Right cardiac atrium (tissue), 5 donors: ENCODE results near the gene SLC16A7. TPM values are rescaled to one million over a fixed set of nuclear protein-coding genes. Genes with fewer than 3 reads are reported as not detected.

Experiments used
- ATAC-seq, 2 donors: fragments of 200-7000 bp; cut with Tn5 transposase; one replicate each; pipeline versions ENCODE4 v1.8.0 to v1.9.1; 2020; ENCODE audit warnings: moderate library complexity in 2 of 2, mild to moderate bottlenecking in 1 of 2
- DNase-seq, 3 donors: peaks; one replicate each; pipeline ENCODE4 v3.0.0-alpha.2; 2020
- H3K27ac ChIP-seq: one replicate; pipeline ENCODE4 v1.5.1; 2013; ENCODE audit warnings: mild to moderate bottlenecking, low read length, control low read depth, moderate library complexity
- H3K27me3 ChIP-seq: one replicate; pipeline ENCODE4 v1.6.1; 2013; ENCODE audit not compliant: control insufficient read depth, insufficient read depth
- H3K4me1 ChIP-seq: one replicate; pipeline ENCODE4 v1.6.1; 2013; ENCODE audit warnings: low read length; ENCODE audit not compliant: control insufficient read depth, insufficient read depth
- H3K4me3 ChIP-seq: one replicate; pipeline ENCODE4 v1.5.1; 2013; ENCODE audit warnings: low read length, control low read depth
- H3K9me3 ChIP-seq: one replicate; pipeline ENCODE4 v1.6.1; 2013; ENCODE audit warnings: low read length; ENCODE audit not compliant: control insufficient read depth
- WGBS: extraction: QIAGEN DNeasy Blood & Tissue Kit; methylation state at CpG from one replicate; pipeline ENCODE4 v1.1.7; 2013; 5-methylcytosine and 5-hydroxymethylcytosine counted together
- intact Hi-C, 4 donors: fragments of 100-400 bp; cut with DNase I; formaldehyde crosslinking; loops; one replicate each; pipeline versions ENCODE4 v1.11.0 to v1.14.0; 2022 to 2023
- polyA plus RNA-seq: library from polyadenylated mRNA; stranded (reverse); fragments of 200-250 nt; gene quantifications from one replicate; pipeline ENCODE4 v1.2.3, GENCODE V29; 2013
- total RNA-seq, 4 donors: library from RNA; stranded (reverse); fragmentation: NEBNext Ultra II Directional; extraction: Animal tissue kit (Norgen Biotek cat#: 25700); gene quantifications; one replicate each; pipeline ENCODE4 v1.2.1, GENCODE V29; 2021
- donor health status: healthy with polysubstance abuse.
- donor health status: DM: no; HTN: yes; CAD: no.
- donor health status: DM: no; HTN: no; CAD: no.
- donor health status: DM: no; HTN: yes; CAD: no; lungs with severe emphysema.
- donor health status: DM: yes; HTN: yes; CAD: no.

SLC16A7 gene
- total and polyA plus RNA-seq, 5 donors, result 13.1 to 109 (median 81.0) TPM

GRCh38 chr12:59792647-59793046 lies 196.8 kb downstream of the SLC16A7 start:
- intact Hi-C loops, result loop anchor here in 2 of 4 donors (10.0 kb wide), 2 partner anchors 198 to 358 kb away; partner anchors contain the start of gene SLC16A7 (in 1 of the 2)
- WGBS, result 97% methylated on average over 1 of the region's 1 CpG

GRCh38 chr12:59803735-59804134 lies 207.9 kb downstream of the SLC16A7 start:
- H3K9me3 ChIP-seq, result no peaks in the 10 kb centered on the region
- no peak overlapping the region for H3K27ac ChIP-seq
- no peak for DNase-seq
- intact Hi-C loops, result loop anchor here in 1 of 4 donors (10.0 kb wide), 1 partner anchor 209 kb away; the partner anchor contains the start of gene SLC16A7
- H3K4me3 ChIP-seq, result no peak overlapping the region
- no peaks in the 10 kb centered on the region for H3K27me3 ChIP-seq
- 55% methylated on average over 1 of the region's 1 CpG for WGBS
- H3K4me1 ChIP-seq, result no peaks in the 10 kb centered on the region
- ATAC-seq, result no peak

More at GRCh38 chr12:59792647-59793046, 196.8 kb downstream of the SLC16A7 start:
- Histone ChIP-seq H3K4me3 (no peak overlapping the region), H3K4me1 (no peaks in the 10 kb centered on the region), H3K27ac (no peak overlapping the region), H3K9me3 (no peaks in the 10 kb centered on the region), H3K27me3 (no peaks in the 10 kb centered on the region)
- DNase-seq (peak in 1 of 3 donors; percentile 39), ATAC-seq (peak in 1 of 2 donors; percentile 38)

- ATAC-seq, result peak; percentile 67 to 76
- H3K9me3 ChIP-seq, result no peaks in the 10 kb centered on the region
- H3K27ac ChIP-seq, result no peak overlapping the region
- 10% methylated on average over 3 of the region's 3 CpGs for WGBS
- DNase-seq, result no peak
- no peaks in the 10 kb centered on the region for H3K4me1 ChIP-seq
- H3K4me3 ChIP-seq, result no peak overlapping the region
- intact Hi-C loops, result loop anchor here in 1 of 4 donors (10.0 kb wide), 1 partner anchor 214 kb away; the partner anchor contains the start of gene SLC16A7
- H3K27me3 ChIP-seq, result no peaks in the 10 kb centered on the region
These were observed 212.6 kb downstream of the SLC16A7 start for GRCh38 chr12:59808317-59808910.

- Histone ChIP-seq H3K4me1 (no peaks in the 10 kb centered on the region), H3K4me3 (no peak overlapping the region), H3K27ac (no peak overlapping the region), H3K9me3 (no peaks in the 10 kb centered on the region), H3K27me3 (no peaks in the 10 kb centered on the region)
- intact Hi-C loops, result no loop called here
- 90% methylated on average over 14 of the region's 14 CpGs for WGBS
- DNase-seq, result peak in 1 of 3 donors; percentile 17
- no peak for ATAC-seq
These were observed 216.2 kb downstream of the SLC16A7 start for GRCh38 chr12:59811991-59812390.

- ATAC-seq (no peak), DNase-seq (no peak)
- Histone ChIP-seq H3K4me3 (no peak overlapping the region), H3K27me3 (no peaks in the 10 kb centered on the region), H3K27ac (no peak overlapping the region), H3K4me1 (no peaks in the 10 kb centered on the region), H3K9me3 (no peaks in the 10 kb centered on the region)
- intact Hi-C loops, result no loop called here
- 91% methylated on average over 7 of the region's 7 CpGs for WGBS
These were observed 216.9 kb downstream of the SLC16A7 start for GRCh38 chr12:59812716-59813115.

GRCh38 chr12:59820594-59821011 lies 224.8 kb downstream of the SLC16A7 start:
- no peaks in the 10 kb centered on the region for H3K9me3 ChIP-seq
- WGBS, result 88% methylated on average over 2 of the region's 2 CpGs
- H3K4me1 ChIP-seq, result no peaks in the 10 kb centered on the region
- ATAC-seq (no peak), DNase-seq (no peak)
- H3K27ac ChIP-seq, result no peak overlapping the region
- H3K27me3 ChIP-seq, result no peaks in the 10 kb centered on the region
- intact Hi-C loops, result loop anchor here in 1 of 4 donors (10.0 kb wide), 1 partner anchor 376 kb away; no protein-coding TSS in a partner anchor
- no peak overlapping the region for H3K4me3 ChIP-seq

- intact Hi-C loops, result loop anchor here in 1 of 4 donors (10.0 kb wide), 1 partner anchor 379 kb away; no protein-coding TSS in a partner anchor
These were observed 227.7 kb downstream of the SLC16A7 start for GRCh38 chr12:59823567-59823966.

GRCh38 chr12:59827767-59828166 lies 231.9 kb downstream of the SLC16A7 start:
- H3K9me3 ChIP-seq, result no peaks in the 10 kb centered on the region
- H3K27ac ChIP-seq, result no peak overlapping the region
- 83% methylated on average over 3 of the region's 3 CpGs for WGBS
- intact Hi-C loops, result loop anchor here in 1 of 4 donors (10.0 kb wide), 1 partner anchor 383 kb away; no protein-coding TSS in a partner anchor
- DNase-seq (no peak), ATAC-seq (no peak)
- no peak overlapping the region for H3K4me3 ChIP-seq
- H3K27me3 ChIP-seq, result no peaks in the 10 kb centered on the region
- H3K4me1 ChIP-seq, result no peaks in the 10 kb centered on the region

More at GRCh38 chr12:59823567-59823966, 227.7 kb downstream of the SLC16A7 start:
- H3K27me3 ChIP-seq, result no peaks in the 10 kb centered on the region
- DNase-seq (no peak), ATAC-seq (no peak)
- no peak overlapping the region for H3K4me3 ChIP-seq
- H3K27ac ChIP-seq, result no peak overlapping the region
- H3K9me3 ChIP-seq, result no peaks in the 10 kb centered on the region
- no peaks in the 10 kb centered on the region for H3K4me1 ChIP-seq

GRCh38 chr12:59828521-59828920 lies 232.7 kb downstream of the SLC16A7 start:
- intact Hi-C loops, result loop anchor here in 1 of 4 donors (10.0 kb wide), 1 partner anchor 384 kb away; no protein-coding TSS in a partner anchor
- DNase-seq, result no peak

GRCh38 chr12:59833408-59833807 lies 237.6 kb downstream of the SLC16A7 start:
- no peak overlapping the region for H3K4me3 ChIP-seq
- 71% methylated on average over 3 of the region's 3 CpGs for WGBS
- DNase-seq (no peak), ATAC-seq (no peak)
- H3K27ac ChIP-seq, result no peak overlapping the region
- no peaks in the 10 kb centered on the region for H3K4me1 ChIP-seq
- no peaks in the 10 kb centered on the region for H3K27me3 ChIP-seq
- no peaks in the 10 kb centered on the region for H3K9me3 ChIP-seq
- intact Hi-C loops, result no loop called here

More at GRCh38 chr12:59828521-59828920, 232.7 kb downstream of the SLC16A7 start:
- Histone ChIP-seq H3K4me1 (no peaks in the 10 kb centered on the region), H3K27me3 (no peaks in the 10 kb centered on the region), H3K4me3 (no peak overlapping the region), H3K9me3 (no peaks in the 10 kb centered on the region), H3K27ac (no peak overlapping the region)
- ATAC-seq, result no peak

- Histone ChIP-seq H3K9me3 (no peaks in the 10 kb centered on the region), H3K4me3 (no peak overlapping the region), H3K27me3 (no peaks in the 10 kb centered on the region), H3K4me1 (no peaks in the 10 kb centered on the region), H3K27ac (no peak overlapping the region)
- no peak for DNase-seq
- intact Hi-C loops, result no loop called here
- 67% methylated on average over 2 of the region's 2 CpGs for WGBS
- no peak for ATAC-seq
These were observed 239.0 kb downstream of the SLC16A7 start for GRCh38 chr12:59834659-59835474.
